Loucy (cell line): ENCODE measurements around the gene GID8.

Experiments used
- CTCF ChIP-seq: fragments of 200-600 bp; sonication (generic); conservative IDR thresholded peaks from 2 replicates; pipeline ENCODE4 v1.5.1; 2014; ENCODE audit warnings: mild to moderate bottlenecking, antibody characterized with exemption, low read length
- EZH2phosphoT487 ChIP-seq: fragments of 200-600 bp; IDR thresholded peaks from 2 replicates; pipeline ENCODE4 v1.6.1; 2018; ENCODE audit warnings: antibody characterized with exemption, mild to moderate bottlenecking, moderate library complexity, borderline replicate concordance

- TF ChIP-seq CTCF (no peak), EZH2phosphoT487 (no peak)
Observed at GRCh38 chr20:62956387-62957135, 18.6 kb downstream of the GID8 start.
